ENCODE measurements around the gene LGR6. TPM values are rescaled to one million over a fixed set of nuclear protein-coding genes. Genes with fewer than 3 reads are reported as not detected.
"Not testable (repeated sequence)": the region's sequence is repeated elsewhere in the genome, so short reads cannot be mapped to it uniquely, and the experiment has no call there.

The LGR6 gene, protein sequence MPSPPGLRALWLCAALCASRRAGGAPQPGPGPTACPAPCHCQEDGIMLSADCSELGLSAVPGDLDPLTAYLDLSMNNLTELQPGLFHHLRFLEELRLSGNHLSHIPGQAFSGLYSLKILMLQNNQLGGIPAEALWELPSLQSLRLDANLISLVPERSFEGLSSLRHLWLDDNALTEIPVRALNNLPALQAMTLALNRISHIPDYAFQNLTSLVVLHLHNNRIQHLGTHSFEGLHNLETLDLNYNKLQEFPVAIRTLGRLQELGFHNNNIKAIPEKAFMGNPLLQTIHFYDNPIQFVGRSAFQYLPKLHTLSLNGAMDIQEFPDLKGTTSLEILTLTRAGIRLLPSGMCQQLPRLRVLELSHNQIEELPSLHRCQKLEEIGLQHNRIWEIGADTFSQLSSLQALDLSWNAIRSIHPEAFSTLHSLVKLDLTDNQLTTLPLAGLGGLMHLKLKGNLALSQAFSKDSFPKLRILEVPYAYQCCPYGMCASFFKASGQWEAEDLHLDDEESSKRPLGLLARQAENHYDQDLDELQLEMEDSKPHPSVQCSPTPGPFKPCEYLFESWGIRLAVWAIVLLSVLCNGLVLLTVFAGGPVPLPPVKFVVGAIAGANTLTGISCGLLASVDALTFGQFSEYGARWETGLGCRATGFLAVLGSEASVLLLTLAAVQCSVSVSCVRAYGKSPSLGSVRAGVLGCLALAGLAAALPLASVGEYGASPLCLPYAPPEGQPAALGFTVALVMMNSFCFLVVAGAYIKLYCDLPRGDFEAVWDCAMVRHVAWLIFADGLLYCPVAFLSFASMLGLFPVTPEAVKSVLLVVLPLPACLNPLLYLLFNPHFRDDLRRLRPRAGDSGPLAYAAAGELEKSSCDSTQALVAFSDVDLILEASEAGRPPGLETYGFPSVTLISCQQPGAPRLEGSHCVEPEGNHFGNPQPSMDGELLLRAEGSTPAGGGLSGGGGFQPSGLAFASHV
- 10 to 100 TPM in 1 of 3 donors, 1 to 10 TPM in 1, not detected in 1; 2.6 to 11.3 TPM for total RNA-seq

- intact Hi-C loops (cut with DNase I; ENCODE audit: low total_unique reads), result no loop called here
- no peak for TF ChIP-seq POLR2A (IDR thresholded peaks at IDR 0.05)
- TF ChIP-seq CTCF (IDR thresholded peaks at IDR 0.05), result peak in 1 of 3 donors; percentile 30
- no peak for TF ChIP-seq POLR2AphosphoS5 (IDR thresholded peaks at IDR 0.05)
- no peaks in the 10 kb centered on the region for H3K9me3 ChIP-seq
- peak within 1 kb of the TSS; percentile 45 to 63 for H3K27ac ChIP-seq
- peak within 1 kb of the TSS; percentile 4 to 70 (median 57) for H3K4me3 ChIP-seq
- no peaks in the 10 kb centered on the region for H3K36me3 ChIP-seq
- peaks cover under 1 to 4% of the 10 kb centered on the region in 2 donors for H3K4me1 ChIP-seq
- DNase-seq (ENCODE audit: low spot score in 2 of 2), result no peak
- no peaks in the 10 kb centered on the region for H3K27me3 ChIP-seq
These were observed at the start of gene LGR6 for GRCh38 chr1:202193614-202194327. TSS of gene LGR6 (plus strand) at chr1:202193799. CDS start at chr1:202193990, 191 bp downstream.

- peak; percentile 64 to 70 for DNase-seq (ENCODE audit: low spot score in 2 of 2)
- Histone ChIP-seq H3K9me3 (no peaks in the 10 kb centered on the region), H3K27me3 (no peaks in the 10 kb centered on the region), H3K27ac (peak within 1 kb of the TSS; percentile 92 to 98), H3K36me3 (no peaks in the 10 kb centered on the region), H3K4me1 (peaks cover 0 to 6% of the 10 kb centered on the region in 2 donors), H3K4me3 (peak within 1 kb of the TSS; percentile 90 to 98 (median 95))
- TF ChIP-seq POLR2AphosphoS5 (IDR thresholded peaks at IDR 0.05) (peak in 2 of 3 donors; percentile 12 to 38), POLR2A (IDR thresholded peaks at IDR 0.05) (no peak)
- intact Hi-C loops (cut with DNase I; ENCODE audit: low total_unique reads), result no loop called here
These were observed 49.1 kb upstream of the LGR6 start, which contains the start of gene ARL8A for GRCh38 chr1:202144402-202145067. TSS of gene ARL8A (minus strand) at chr1:202144737. CDS start at chr1:202144572, 165 bp downstream.

DNA sequence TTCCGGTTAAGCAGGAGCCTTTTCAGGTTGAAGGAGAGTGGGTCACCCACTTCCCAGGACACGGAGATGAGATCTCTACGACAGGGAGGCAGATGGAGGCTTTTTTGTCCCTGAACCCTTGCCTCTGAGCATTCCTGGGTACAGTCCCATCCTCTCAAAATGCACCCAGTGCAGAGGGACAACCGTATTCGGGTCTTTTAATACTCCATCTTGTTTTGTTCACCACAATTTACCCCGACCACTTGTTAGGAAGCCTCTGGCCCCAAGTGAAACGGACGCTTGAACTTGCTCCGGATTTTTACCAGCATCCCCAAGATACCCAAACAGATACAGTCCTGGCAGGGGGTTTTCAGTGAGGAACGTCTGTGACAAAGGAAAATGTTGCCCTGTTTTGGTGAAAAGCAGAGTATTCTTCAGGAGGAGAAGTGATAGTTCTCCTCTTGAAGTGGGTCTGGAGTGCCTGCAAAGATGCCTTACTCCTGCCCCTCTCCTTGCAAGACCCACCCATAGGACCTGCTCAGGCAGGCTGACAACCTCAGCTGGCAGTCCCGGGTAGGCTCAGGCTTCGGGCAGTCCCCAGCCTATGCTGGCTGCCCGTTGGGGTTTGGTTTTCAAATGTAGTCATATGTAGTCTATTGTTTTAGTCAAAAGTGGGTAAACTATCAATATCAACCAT, 48.4 kb upstream of the LGR6 start:
- Histone ChIP-seq H3K4me3 (peak overlapping the region; percentile 90 to 98 (median 95)), H3K27ac (peak overlapping the region; percentile 92 to 98), H3K9me3 (no peaks in the 10 kb centered on the region), H3K27me3 (no peaks in the 10 kb centered on the region), H3K36me3 (no peaks in the 10 kb centered on the region), H3K4me1 (peaks cover 0 to 6% of the 10 kb centered on the region in 2 donors)
- intact Hi-C loops (cut with DNase I; ENCODE audit: low total_unique reads), result no loop called here
- no peak for DNase-seq (ENCODE audit: low spot score in 2 of 2)
- TF ChIP-seq POLR2A (IDR thresholded peaks at IDR 0.05) (no peak), CTCF (IDR thresholded peaks at IDR 0.05) (no peak), POLR2AphosphoS5 (IDR thresholded peaks at IDR 0.05) (no peak)

DNA sequence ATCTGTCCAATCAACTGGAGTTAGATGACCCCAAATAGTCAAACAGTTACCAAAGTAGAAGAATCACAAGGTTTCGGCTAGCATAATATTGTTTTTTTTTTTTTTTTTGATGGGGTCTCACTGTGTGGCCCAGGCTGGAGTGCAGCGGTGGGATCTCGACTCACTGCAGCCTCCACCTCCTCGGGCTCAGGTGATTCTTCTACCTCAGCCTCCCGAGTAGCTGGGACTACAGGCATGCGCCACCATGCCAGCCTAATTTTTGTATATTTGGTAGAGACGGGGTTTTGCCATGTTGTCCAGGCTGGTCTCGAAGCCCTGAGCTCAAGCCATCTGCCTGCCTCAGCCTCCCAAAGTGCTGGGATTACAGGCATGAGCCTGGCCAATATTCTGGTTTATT, 47.9 kb upstream of the LGR6 start:
- H3K27me3 ChIP-seq; H3K9me3 ChIP-seq; H3K4me1 ChIP-seq; intact Hi-C loops (cut with DNase I; ENCODE audit: low total_unique reads); H3K4me3 ChIP-seq; DNase-seq (ENCODE audit: low spot score in 2 of 2); H3K36me3 ChIP-seq: not testable (repeated sequence)
- H3K27ac ChIP-seq, result peak overlapping the region; percentile 92 to 98

- no peaks in the 10 kb centered on the region for H3K27me3 ChIP-seq
- H3K27ac ChIP-seq, result no peak overlapping the region
- no peak for TF ChIP-seq POLR2AphosphoS5 (IDR thresholded peaks at IDR 0.05)
- TF ChIP-seq POLR2A (IDR thresholded peaks at IDR 0.05), result no peak
- DNase-seq (ENCODE audit: low spot score in 2 of 2), result no peak
- peaks cover 0 to 6% of the 10 kb centered on the region in 2 donors for H3K4me1 ChIP-seq
- no peaks in the 10 kb centered on the region for H3K9me3 ChIP-seq
- intact Hi-C loops (cut with DNase I; ENCODE audit: low total_unique reads), result no loop called here
- H3K36me3 ChIP-seq, result no peaks in the 10 kb centered on the region
- H3K4me3 ChIP-seq, result no peak overlapping the region
These were observed 47.3 kb upstream of the LGR6 start for GRCh38 chr1:202146279-202146678.

All from breast epithelium (tissue), 4 donors.